Transverse colon (tissue), 4 donors: ENCODE results near the gene UFSP2.

Experiments
- CTCF ChIP-seq, 5 experiments: fragments of 200-600 bp in 3 of 5; fragments of 450-650 bp in 2 of 5; sonication (generic) in 3 of 5; IDR thresholded peaks; 1 replicate in 2 of 5; 2 replicates in 3 of 5; pipeline ENCODE4 v1.5.1; 2016 to 2017; ENCODE audit warnings: antibody characterized with exemption in 5 of 5, inconsistent platforms in 3 of 5, mild to moderate bottlenecking in 2 of 5, moderate library complexity in 1 of 5
- EP300 ChIP-seq: sonication (generic); formaldehyde crosslinking; IDR thresholded peaks from one replicate; pipeline ENCODE4 v1.6.1; 2017; ENCODE audit warnings: antibody characterized with exemption, low read depth
- POLR2A ChIP-seq: fragments of 450-650 bp; IDR thresholded peaks from one replicate; pipeline ENCODE4 v1.6.1; 2016; ENCODE audit warnings: antibody characterized with exemption, mild to moderate bottlenecking, moderate library complexity
- POLR2AphosphoS5 ChIP-seq, 3 donors: sonication (generic); formaldehyde crosslinking; IDR thresholded peaks; one replicate each; pipeline ENCODE4 v1.6.1; 2016; ENCODE audit warnings: antibody characterized with exemption in 3 of 3

GRCh38 chr4:185378264-185378663, 47.5 kb downstream of the UFSP2 start:
- TF ChIP-seq EP300, result no peak
- no peak for TF ChIP-seq POLR2A
- TF ChIP-seq CTCF (IDR thresholded peaks at IDR 0.05), result no peak
- TF ChIP-seq POLR2AphosphoS5 (IDR thresholded peaks at IDR 0.05), result no peak
